Ovary (tissue), 9 donors: ENCODE data around the gene GUCA2A. TPM values are rescaled to one million over a fixed set of nuclear protein-coding genes. Genes with fewer than 3 reads are reported as not detected.

Experiments used
- DNase-seq, 5 donors: peaks; one replicate each; pipeline ENCODE4 v3.0.0-alpha.2; 2019 to 2020
- H3K27ac ChIP-seq, 2 donors: fragments of 200-600 bp; one replicate each; pipeline versions ENCODE4 v1.5.1 to v1.8.0; 2019 to 2022
- H3K27me3 ChIP-seq: fragments of 200-600 bp; one replicate; pipeline ENCODE4 v1.8.0; 2022
- H3K36me3 ChIP-seq: fragments of 200-600 bp; sonication (generic); one replicate; pipeline ENCODE4 v1.5.1; 2019
- H3K4me1 ChIP-seq: one replicate; pipeline ENCODE4 v1.8.1; 2013; ENCODE audit warnings: mild to moderate bottlenecking, moderate library complexity; ENCODE audit not compliant: insufficient read depth
- H3K4me3 ChIP-seq: fragments of 200-600 bp; sonication (generic); one replicate; pipeline ENCODE4 v1.5.1; 2017
- H3K9me3 ChIP-seq, 2 donors: fragments of 200-600 bp in 1 of 2; sonication (generic) in 1 of 2; one replicate each; pipeline versions ENCODE4 v1.5.1 to v1.8.1; 2013 to 2019; ENCODE audit warnings: mild to moderate bottlenecking in 1 of 2, moderate library complexity in 1 of 2
- CTCF ChIP-seq, 3 donors: fragments of 450-650 bp in 2 of 3; fragments of 200-600 bp in 1 of 3; IDR thresholded peaks; one replicate each; pipeline versions ENCODE4 v1.5.1 to v1.8.0; 2016 to 2022; ENCODE audit warnings: antibody characterized with exemption in 3 of 3, mild to moderate bottlenecking in 1 of 3
- EP300 ChIP-seq: sonication (generic); formaldehyde crosslinking; IDR thresholded peaks from one replicate; pipeline ENCODE4 v1.6.1; 2017; ENCODE audit warnings: antibody characterized with exemption
- POLR2A ChIP-seq: fragments of 450-650 bp; IDR thresholded peaks from one replicate; pipeline ENCODE4 v1.6.1; 2017; ENCODE audit warnings: antibody characterized with exemption, mild to moderate bottlenecking, moderate library complexity
- WGBS, 3 donors: extraction: QIAGEN DNeasy Blood & Tissue Kit in 1 of 3; methylation state at CpG; one replicate each; pipeline versions ENCODE4 v1.1.5 to v1.1.7; 2013 to 2017; 5-methylcytosine and 5-hydroxymethylcytosine counted together
- intact Hi-C, 4 donors: fragments of 100-400 bp; cut with DNase I; formaldehyde crosslinking; loops; one replicate each; pipeline versions ENCODE4 v1.11.0 to v1.15.1; 2022 to 2023
- polyA plus RNA-seq, 2 donors: library from polyadenylated mRNA; stranded (reverse); fragments of 200-250 nt in 1 of 2; fragments of 350-450 nt in 1 of 2; fragmentation: Illumina TruSeq in 1 of 2; extraction: RNeasy Lipid Tissue Mini Kit (QIAGEN cat#74804) in 1 of 2; gene quantifications; one replicate each; pipeline ENCODE4 v1.2.3, GENCODE V29; 2013 to 2014
- total RNA-seq, 7 donors: library from RNA; depleted of rRNA in 2 of 7; stranded (reverse); fragments of >200 nt in 2 of 7; fragmentation: NEBNext Ultra II Directional in 3 of 7; extraction: Animal tissue kit (Norgen Biotek cat#: 25700) in 3 of 7; gene quantifications; one replicate each; pipeline versions ENCODE4 v1.1.0 to v1.2.4, GENCODE V29; 2016 to 2023
- donor health status: DM: no; HTN: no; CAD: no; lungs with moderate emphysema.
- donor health status: DM: no; HTN: no; CAD: no.
- donor health status: Bipolar disorder and iron deficiency.
- donor health status: DM: yes; HTN: yes; CAD: no.
- donor health status: DM: no; HTN: no; CAD: no.
- donor health status: DM: yes; HTN: yes; CAD: no.

The GUCA2A gene
- total and polyA plus RNA-seq, 9 donors, result 7.7 TPM; not detected in 8

- H3K27ac ChIP-seq, result no peak overlapping the region
- no peaks in the 10 kb centered on the region for H3K9me3 ChIP-seq
- WGBS, 3 donors, result 68 to 81% (median 72%) methylated on average over 1 of the region's 1 CpG
- TF ChIP-seq POLR2A (no peak), CTCF (IDR thresholded peaks at IDR 0.05) (no peak), EP300 (no peak)
- DNase-seq, result no peak
- no peaks in the 10 kb centered on the region for H3K4me1 ChIP-seq
- H3K27me3 ChIP-seq, result no peaks in the 10 kb centered on the region
- intact Hi-C loops, result no loop called here
- H3K36me3 ChIP-seq, result no peaks in the 10 kb centered on the region
- H3K4me3 ChIP-seq, result no peak overlapping the region
Observed at GRCh38 chr1:42118125-42118524, 46.4 kb downstream of the GUCA2A start.

- Histone ChIP-seq H3K4me3 (no peak overlapping the region), H3K27ac (no peak overlapping the region), H3K9me3 (no peaks in the 10 kb centered on the region), H3K4me1 (no peaks in the 10 kb centered on the region), H3K36me3 (no peaks in the 10 kb centered on the region), H3K27me3 (no peaks in the 10 kb centered on the region)
- TF ChIP-seq EP300 (no peak), CTCF (IDR thresholded peaks at IDR 0.05) (no peak), POLR2A (no peak)
- DNase-seq, result no peak
- WGBS, 3 donors, result 84 to 87% (median 87%) methylated on average over 5 of the region's 5 CpGs
- intact Hi-C loops, result no loop called here
Observed at GRCh38 chr1:42117214-42117613, 47.3 kb downstream of the GUCA2A start.

- no peaks in the 10 kb centered on the region for H3K36me3 ChIP-seq
- no peaks in the 10 kb centered on the region for H3K4me1 ChIP-seq
- 66 to 70% (median 67%) methylated on average over 5 of the region's 5 CpGs for WGBS, 3 donors
- no peaks in the 10 kb centered on the region for H3K9me3 ChIP-seq
- TF ChIP-seq CTCF (IDR thresholded peaks at IDR 0.05) (no peak), EP300 (no peak)
- no peak overlapping the region for H3K4me3 ChIP-seq
- no peaks in the 10 kb centered on the region for H3K27me3 ChIP-seq
- intact Hi-C loops, result no loop called here
- DNase-seq, result no peak
- no peak overlapping the region for H3K27ac ChIP-seq
Observed at GRCh38 chr1:42114229-42114628, 50.3 kb downstream of the GUCA2A start.

Other genes with a start within 250 kb of the GUCA2A start
- 1 to 10 TPM; 3.2 to 7.5 (median 5.5) TPM for gene HIVEP3, start 245.8 kb downstream of the GUCA2A start, total RNA-seq
- 1 to 10 TPM; 3.0 to 4.4 TPM for gene HIVEP3, start 245.8 kb downstream of the GUCA2A start, polyA plus RNA-seq
- not detected for gene GUCA2B, start 11.3 kb downstream of the GUCA2A start, total RNA-seq
- gene GUCA2B, start 11.3 kb downstream of the GUCA2A start, polyA plus RNA-seq, result not detected
- 10 to 100 TPM; 36.4 to 59.0 (median 49.4) TPM for gene FOXJ3, start 170.5 kb upstream of the GUCA2A start, total RNA-seq
- gene FOXJ3, start 170.5 kb upstream of the GUCA2A start, polyA plus RNA-seq, result 10 to 100 TPM; 18.7 to 52.3 TPM
- under 1 TPM in 6 of 7 donors, not detected in 1; 0.02 to 0.23 (median 0.10) TPM for gene RIMKLA, start 216.0 kb upstream of the GUCA2A start, total RNA-seq
- gene RIMKLA, start 216.0 kb upstream of the GUCA2A start, polyA plus RNA-seq, result under 1 TPM; 0.19 to 0.27 TPM